ENCODE results near the gene NKD2. TPM values are rescaled to one million over a fixed set of nuclear protein-coding genes. Genes with fewer than 3 reads are reported as not detected.

The NKD2 gene
- total RNA-seq, 2 experiments from 2014 or later = 0.17 to 0.30 TPM

GRCh38 chr5:1087428-1087827 lies 78.8 kb downstream of the NKD2 start:
- H3K4me1 ChIP-seq (ENCODE audit: insufficient read depth, low read length) = no peaks in the 10 kb centered on the region
- Mint-ChIP-seq H3K36me3 (ENCODE audit: low read depth) (peaks cover 36% of the 10 kb centered on the region), H3K27ac (no peak overlapping the region), H3K4me1 (ENCODE audit: low read depth) (no peaks in the 10 kb centered on the region), H3K27me3 (no peaks in the 10 kb centered on the region), H3K4me3 (no peak overlapping the region), H3K9me3 (no peaks in the 10 kb centered on the region)
- H3K4me3 ChIP-seq (ENCODE audit: low read length) = no peak overlapping the region
- no peak overlapping the region for H3K27ac ChIP-seq (ENCODE audit: low read depth in 1 of 2, low read length in 2 of 2)
- intact Hi-C loops (cut with DNase I, micrococcal nuclease) = no loop called here
- ATAC-seq (ENCODE audit: poor library complexity) (no peak), DNase-seq (no peak)
- H3K36me3 ChIP-seq (ENCODE audit: insufficient read depth, low read length) = peaks cover 89% of the 10 kb centered on the region
- H3K9me3 ChIP-seq (ENCODE audit: control insufficient read depth in 1 of 2, insufficient read depth in 1 of 2, low read length in 2 of 2) = no peaks in the 10 kb centered on the region
- TF ChIP-seq CTCF (IDR thresholded peaks at IDR 0.05) = no peak
- H3K27me3 ChIP-seq (ENCODE audit: control insufficient read depth in 1 of 2, insufficient read depth in 2 of 2, low read length in 2 of 2) = no peaks in the 10 kb centered on the region
- POLR2A ChIA-PET = no interaction called here
- CTCF ChIA-PET = no interaction called here

GRCh38 chr5:1088031-1088430 lies 79.4 kb downstream of the NKD2 start:
- no peaks in the 10 kb centered on the region for H3K27me3 ChIP-seq (ENCODE audit: control insufficient read depth in 1 of 2, insufficient read depth in 2 of 2, low read length in 2 of 2)
- Mint-ChIP-seq H3K4me1 (ENCODE audit: low read depth) (no peaks in the 10 kb centered on the region), H3K4me3 (no peak overlapping the region), H3K36me3 (ENCODE audit: low read depth) (peaks cover 41% of the 10 kb centered on the region), H3K27ac (no peak overlapping the region), H3K9me3 (no peaks in the 10 kb centered on the region), H3K27me3 (no peaks in the 10 kb centered on the region)
- intact Hi-C loops (cut with DNase I, micrococcal nuclease) = no loop called here
- TF ChIP-seq CTCF (IDR thresholded peaks at IDR 0.05) = no peak
- no peak for ATAC-seq (ENCODE audit: poor library complexity)
- H3K9me3 ChIP-seq (ENCODE audit: control insufficient read depth in 1 of 2, insufficient read depth in 1 of 2, low read length in 2 of 2) = no peaks in the 10 kb centered on the region
- peaks cover 93% of the 10 kb centered on the region for H3K36me3 ChIP-seq (ENCODE audit: insufficient read depth, low read length)
- no peak overlapping the region for H3K27ac ChIP-seq (ENCODE audit: low read depth in 1 of 2, low read length in 2 of 2)
- H3K4me3 ChIP-seq (ENCODE audit: low read length) = no peak overlapping the region
- no peak for DNase-seq
- ChIA-PET POLR2A (no interaction called here), CTCF (no interaction called here)
- no peaks in the 10 kb centered on the region for H3K4me1 ChIP-seq (ENCODE audit: insufficient read depth, low read length)

Small RNA genes within 50 kb of the gene (microRNA-seq; reads per million reads assigned to microRNA genes)
- gene MIR4635 (ENCODE audit: borderline microRNAs expressed, borderline replicate concordance) = not detected

Other genes with a start within 250 kb of the NKD2 start
- 10 to 100 TPM; 14.8 to 15.1 TPM for gene ZDHHC11B, start 224.1 kb upstream of the NKD2 start, total RNA-seq
- 10 to 100 TPM; 13.3 to 18.3 TPM for gene ZDHHC11, start 157.8 kb upstream of the NKD2 start, total RNA-seq
- 100 to 1,000 TPM; 109 TPM for gene BRD9, start 116.0 kb upstream of the NKD2 start, total RNA-seq
- under 1 TPM; 0.47 to 0.66 TPM for gene TRIP13, start 115.9 kb upstream of the NKD2 start, total RNA-seq
- 10 to 100 TPM; 47.9 to 51.7 TPM for gene SLC12A7, start 103.3 kb downstream of the NKD2 start, total RNA-seq
- not detected for gene SLC6A19, start 192.8 kb downstream of the NKD2 start, total RNA-seq
- not detected for gene SLC6A18, start 216.6 kb downstream of the NKD2 start, total RNA-seq

Measured in CD4-positive, alpha-beta T cell (primary cell).